Keratinocyte (primary cell): ENCODE results near the gene AIG1. TPM values are rescaled to one million over a fixed set of nuclear protein-coding genes. Genes with fewer than 3 reads are reported as not detected.

Source experiments
- DNase-seq: peaks from one replicate; pipeline ENCODE4 v3.0.0-alpha.2; 2011; ENCODE audit warnings: low read depth, missing footprints, low spot score
- FAIRE-seq: peaks from 2 replicates; lab custom pipeline; 2011; peaks lifted over from hg19 to GRCh38; lab: Jason Lieb, UNC
- H2AFZ ChIP-seq: 2 replicates; pipeline ENCODE4 v1.6.0; 2012; ENCODE audit warnings: low read length, control low read depth, inconsistent platforms; ENCODE audit not compliant: control insufficient read depth
- H3K27ac ChIP-seq: 2 replicates; pipeline ENCODE4 v1.5.1; 2011; ENCODE audit warnings: low read length; ENCODE audit not compliant: control insufficient read depth, insufficient read depth
- H3K27me3 ChIP-seq: 3 replicates; pipeline ENCODE4 v1.6.0; 2011; ENCODE audit warnings: low read length; ENCODE audit not compliant: control insufficient read depth, insufficient read depth; ENCODE audit errors: extremely low read depth
- H3K36me3 ChIP-seq, 2 experiments: 2 replicates in 1 of 2; 3 replicates in 1 of 2; pipeline ENCODE4 v1.5.1; 2011; ENCODE audit warnings: low read length in 2 of 2, mild to moderate bottlenecking in 1 of 2; ENCODE audit not compliant: control insufficient read depth in 2 of 2, insufficient read depth in 2 of 2; ENCODE audit errors: extremely low read depth in 1 of 2
- H3K4me1 ChIP-seq: 3 replicates; pipeline ENCODE4 v1.5.1; 2011; ENCODE audit warnings: low read length; ENCODE audit not compliant: control insufficient read depth, insufficient read depth; ENCODE audit errors: extremely low read depth
- H3K4me2 ChIP-seq: 3 replicates; pipeline ENCODE4 v1.6.0; 2011; ENCODE audit warnings: low read depth, low read length; ENCODE audit not compliant: control insufficient read depth, insufficient read depth; ENCODE audit errors: extremely low read depth
- H3K4me3 ChIP-seq, 3 experiments: fragments of 200-600 bp in 1 of 3; sonication (generic) in 1 of 3; 2 replicates in 2 of 3; 3 replicates in 1 of 3; pipeline ENCODE4 v1.5.1; 2011 to 2016; ENCODE audit warnings: low read length in 3 of 3, mild to moderate bottlenecking in 3 of 3, control low read depth in 2 of 3, inconsistent platforms in 1 of 3, low read depth in 1 of 3, mixed read lengths in 1 of 3, mixed run types in 1 of 3, moderate library complexity in 1 of 3; ENCODE audit not compliant: control insufficient read depth in 2 of 3, insufficient read depth in 2 of 3; ENCODE audit errors: extremely low read depth in 1 of 3
- H3K79me2 ChIP-seq: 2 replicates; pipeline ENCODE4 v1.6.0; 2012; ENCODE audit warnings: low read length; ENCODE audit not compliant: control insufficient read depth, insufficient read depth
- H3K9ac ChIP-seq: 3 replicates; pipeline ENCODE4 v1.6.0; 2011; ENCODE audit warnings: low read length; ENCODE audit not compliant: control insufficient read depth, insufficient read depth; ENCODE audit errors: extremely low read depth
- H3K9me1 ChIP-seq: 3 replicates; pipeline ENCODE4 v1.6.0; 2011; ENCODE audit warnings: low read length; ENCODE audit not compliant: control insufficient read depth, insufficient read depth; ENCODE audit errors: extremely low read depth
- H3K9me3 ChIP-seq: 2 replicates; pipeline ENCODE4 v1.5.1; 2012; ENCODE audit warnings: low read depth, low read length; ENCODE audit not compliant: control insufficient read depth
- H4K20me1 ChIP-seq: 3 replicates; pipeline ENCODE4 v1.6.0; 2011; ENCODE audit warnings: low read length; ENCODE audit not compliant: control insufficient read depth, insufficient read depth; ENCODE audit errors: extremely low read depth
- CTCF ChIP-seq, 3 experiments: IDR thresholded peaks in 1 of 3; conservative IDR thresholded peaks in 1 of 3; optimal IDR thresholded peaks in 1 of 3; 2 replicates in 2 of 3; 3 replicates in 1 of 3; pipeline versions ENCODE3 to v1.5.1; 2011; ENCODE audit warnings: low read length in 3 of 3, mild to moderate bottlenecking in 3 of 3, moderate library complexity in 2 of 3, control low read depth in 1 of 3, inconsistent platforms in 1 of 3; ENCODE audit not compliant: insufficient read depth in 2 of 3; ENCODE audit errors: extremely low read depth in 1 of 3
- EZH2 ChIP-seq: IDR thresholded peaks from one replicate; pipeline ENCODE4 v1.6.1; 2012; ENCODE audit warnings: inconsistent platforms, mild to moderate bottlenecking, low read length, moderate library complexity
- dilution Hi-C: fragments of 300-500 bp; cut with MboI; formaldehyde crosslinking; loops from one replicate; pipeline ENCODE4 v1.7.0; 2020; ENCODE audit warnings: low sequenced_read_pairs; ENCODE audit not compliant: extremely low pct_ligation_motif_present
- polyA plus RNA-seq, 5 experiments: library from polyadenylated mRNA; depleted of rRNA in 3 of 5; stranded (reverse) in 3 of 5; stranded (forward) in 1 of 5; unstranded in 1 of 5; fragments of >200 nt; gene quantifications; 1 replicate in 1 of 5; 2 replicates in 3 of 5; 3 replicates in 1 of 5; pipeline versions ENCODE4 v1.2.1 to v1.2.3, GENCODE V29; 2011 to 2012; ENCODE audit warnings: missing spikeins in 2 of 5, low read depth in 1 of 5, low replicate concordance in 1 of 5

Gene AIG1
- polyA plus RNA-seq, 1 donor (not counting 4 experiments of a cell fraction or from before 2014, with no cell fraction given) = 77.1 TPM

- no peaks in the 10 kb centered on the region for H3K79me2 ChIP-seq
- FAIRE-seq = no peak
- no peak overlapping the region for H3K4me2 ChIP-seq
- no peaks in the 10 kb centered on the region for H3K9me1 ChIP-seq
- no peak overlapping the region for H2AFZ ChIP-seq
- no peaks in the 10 kb centered on the region for H3K27me3 ChIP-seq
- no peak overlapping the region for H3K27ac ChIP-seq
- no peak for DNase-seq
- no peaks in the 10 kb centered on the region for H3K36me3 ChIP-seq
- H3K9ac ChIP-seq = no peak overlapping the region
- dilution Hi-C loops = no loop called here
- H3K4me3 ChIP-seq = no peak overlapping the region
- no peaks in the 10 kb centered on the region for H3K4me1 ChIP-seq
- no peaks in the 10 kb centered on the region for H3K9me3 ChIP-seq
- TF ChIP-seq EZH2 = no peak
- TF ChIP-seq CTCF (optimal IDR thresholded peaks at IDR 0.05 in 1 of 3, IDR thresholded peaks at IDR 0.05 in 1 of 3, conservative IDR thresholded peaks at IDR 0.05 in 1 of 3; ENCODE audit: extremely low read depth in 1 of 3, insufficient read depth in 2 of 3, low read length in 3 of 3) = no peak
- H4K20me1 ChIP-seq = no peaks in the 10 kb centered on the region
Observed at GRCh38 chr6:143199291-143199690, 138.6 kb downstream of the AIG1 start.

GRCh38 chr6:143200167-143200770, 139.6 kb downstream of the AIG1 start:
- FAIRE-seq = no peak
- no peak overlapping the region for H3K27ac ChIP-seq
- no peaks in the 10 kb centered on the region for H3K9me1 ChIP-seq
- no peaks in the 10 kb centered on the region for H3K79me2 ChIP-seq
- no peak for TF ChIP-seq CTCF (optimal IDR thresholded peaks at IDR 0.05 in 1 of 3, IDR thresholded peaks at IDR 0.05 in 1 of 3, conservative IDR thresholded peaks at IDR 0.05 in 1 of 3; ENCODE audit: extremely low read depth in 1 of 3, insufficient read depth in 2 of 3, low read length in 3 of 3)
- TF ChIP-seq EZH2 = no peak
- H3K27me3 ChIP-seq = no peaks in the 10 kb centered on the region
- H3K36me3 ChIP-seq = no peaks in the 10 kb centered on the region
- no peaks in the 10 kb centered on the region for H3K9me3 ChIP-seq
- H2AFZ ChIP-seq = no peak overlapping the region
- no peak for DNase-seq
- no peaks in the 10 kb centered on the region for H4K20me1 ChIP-seq
- no peak overlapping the region for H3K9ac ChIP-seq
- dilution Hi-C loops = no loop called here
- H3K4me1 ChIP-seq = no peaks in the 10 kb centered on the region
- no peak overlapping the region for H3K4me3 ChIP-seq
- H3K4me2 ChIP-seq = no peak overlapping the region
